HuH-7.5 (cell line): ENCODE data around the gene CMC2.

Experiments used
- DNase-seq: peaks from one replicate; pipeline ENCODE4 v3.0.0; 2011; ENCODE audit warnings: low spot score

Gene CMC2

DNA sequence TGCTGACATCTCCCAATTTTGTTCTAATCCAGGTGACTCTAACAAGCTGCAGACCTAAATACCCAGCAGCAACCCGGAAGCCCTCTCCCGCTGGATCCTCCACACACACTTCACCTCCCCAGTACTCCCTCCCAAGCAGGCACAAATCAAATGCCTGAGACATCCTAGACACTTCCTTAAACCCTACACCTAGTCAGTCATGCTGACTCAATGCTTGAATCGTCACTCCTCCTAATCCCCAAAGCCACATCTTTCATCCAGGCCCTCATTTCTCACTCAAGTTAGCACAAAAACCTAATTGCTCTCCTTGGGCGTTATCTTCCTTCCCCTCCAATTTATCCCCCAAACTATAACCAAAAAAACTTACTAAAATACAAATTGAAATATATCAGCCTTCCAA is 32.7 kb downstream of the CMC2 start:
- DNase-seq = no peak

DNA sequence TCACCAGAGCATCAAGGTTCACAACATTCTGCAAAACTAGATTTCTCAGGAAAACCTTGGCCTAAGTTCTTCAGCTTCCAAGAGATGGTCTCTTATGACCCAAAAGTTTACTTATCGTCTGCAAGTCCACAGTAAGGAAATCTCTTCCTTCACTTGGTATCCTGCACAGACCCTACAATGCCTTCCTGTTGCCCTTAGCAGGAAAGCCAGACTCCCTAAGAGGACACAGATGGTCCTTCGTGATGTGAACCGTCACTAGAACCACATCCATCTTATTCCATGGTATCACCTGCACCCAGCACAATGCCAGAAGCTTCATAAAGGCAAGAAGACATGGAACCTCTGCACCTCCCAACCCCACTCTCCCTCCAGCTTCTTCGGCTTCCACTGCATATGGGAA is 34.1 kb downstream of the CMC2 start:
- no peak for DNase-seq

DNA sequence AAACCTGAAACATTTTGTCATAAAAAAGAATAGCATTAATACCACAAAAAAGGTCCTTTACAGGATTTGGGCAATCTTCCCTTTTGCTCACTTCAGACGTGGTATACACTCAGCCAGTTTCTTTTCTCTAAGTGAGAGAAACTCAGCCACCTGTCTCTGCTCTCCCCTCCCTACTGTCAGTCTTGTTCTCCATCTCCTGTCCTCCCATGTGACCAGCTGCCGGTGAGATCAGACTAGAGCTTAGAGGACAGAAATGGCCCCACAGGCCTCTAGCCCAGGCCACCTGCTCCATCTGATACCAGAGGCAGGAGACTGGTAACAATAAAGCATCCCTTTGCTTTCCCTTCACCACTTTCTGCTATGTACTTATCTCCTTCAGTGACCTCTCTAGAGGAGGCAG is 34.9 kb downstream of the CMC2 start:
- DNase-seq = no peak

DNA sequence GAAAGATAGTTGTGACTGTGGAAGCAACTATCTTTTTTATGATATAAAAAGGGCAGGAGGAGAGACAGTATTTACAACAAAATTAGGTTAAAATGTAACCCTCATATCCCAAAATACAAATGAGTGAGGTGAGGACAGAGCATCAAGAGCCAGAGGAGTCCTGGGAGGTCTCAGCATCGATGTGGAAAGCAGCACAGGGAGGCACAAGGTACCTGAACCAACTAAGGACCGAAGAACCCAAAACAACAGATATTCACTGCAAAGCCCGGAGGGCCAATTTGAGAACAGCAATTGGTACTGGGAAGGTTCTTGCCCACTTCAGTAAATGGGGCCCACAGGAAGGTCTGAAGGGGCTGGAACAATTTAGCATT is 37.6 kb downstream of the CMC2 start:
- DNase-seq = no peak

DNA sequence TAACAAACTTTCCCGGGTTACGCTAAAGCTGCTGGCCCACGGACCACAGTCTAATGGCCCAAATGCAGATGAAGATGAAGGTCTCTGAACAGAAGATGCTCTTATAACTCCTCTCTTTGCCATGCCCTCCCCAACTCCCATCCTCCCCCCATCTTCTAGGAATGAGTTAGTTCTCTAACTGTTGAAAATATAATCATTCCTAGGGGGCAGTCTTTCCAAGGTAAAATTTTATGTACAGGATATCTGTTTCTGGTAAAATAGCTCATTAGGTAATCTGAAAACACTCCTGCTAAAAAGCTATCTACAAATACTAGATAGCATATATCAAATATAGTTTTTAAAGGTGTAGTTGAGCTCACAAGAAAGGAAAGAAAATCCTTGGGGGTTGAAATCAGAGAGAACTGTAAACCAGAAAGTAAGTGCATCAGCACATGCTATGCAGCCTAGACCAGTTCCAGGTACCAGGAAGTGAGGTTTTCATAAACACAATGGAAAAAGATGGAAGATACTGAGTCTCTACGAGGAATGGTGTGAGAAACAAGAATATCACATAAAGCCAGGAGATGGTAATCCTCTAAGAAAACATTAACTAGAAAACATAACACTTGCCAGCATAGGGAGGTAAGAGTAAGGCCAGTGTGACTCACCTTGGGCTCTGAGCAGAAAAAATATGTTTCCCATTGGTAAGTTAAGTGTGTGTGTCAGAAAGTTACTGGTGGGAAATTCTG is 38.1 kb downstream of the CMC2 start:
- no peak for DNase-seq

DNA sequence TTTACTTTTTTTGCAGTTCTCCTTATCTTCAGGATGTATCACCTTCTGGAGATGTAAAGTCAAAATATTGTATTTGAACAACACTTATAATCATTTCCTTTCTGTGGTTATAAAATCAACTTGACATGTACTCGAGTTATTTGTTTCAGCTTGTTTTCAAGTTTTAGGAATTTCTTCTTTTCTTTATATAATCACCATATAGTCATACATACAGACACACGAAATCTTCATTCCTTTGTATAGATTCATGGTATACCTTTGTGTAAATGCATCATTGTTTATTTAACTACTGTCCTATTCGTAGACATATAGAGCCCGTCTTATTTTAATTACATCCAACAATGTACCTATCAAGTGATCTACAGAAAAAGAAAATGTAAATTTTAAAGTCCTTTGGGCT is 40.1 kb downstream of the CMC2 start:
- no peak for DNase-seq

DNA sequence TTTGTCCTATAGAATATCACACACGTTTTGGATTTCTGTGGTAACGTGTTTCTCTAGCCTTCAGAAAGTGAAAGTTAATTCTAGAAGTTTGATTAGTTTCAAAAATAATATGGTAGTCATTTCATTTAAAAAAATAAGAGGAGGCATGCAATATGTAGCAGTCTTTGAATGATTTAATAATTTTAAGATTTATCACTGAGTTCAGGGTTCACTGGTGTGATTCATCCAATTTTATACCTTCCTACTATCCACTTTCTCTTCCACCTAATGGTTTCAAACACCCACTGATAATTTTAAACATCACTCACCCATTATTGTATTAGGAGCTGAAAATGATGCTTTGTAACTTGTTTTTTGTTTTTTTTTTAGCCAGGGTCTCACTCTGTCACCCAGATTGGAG is 42.3 kb downstream of the CMC2 start:
- no peak for DNase-seq

DNA sequence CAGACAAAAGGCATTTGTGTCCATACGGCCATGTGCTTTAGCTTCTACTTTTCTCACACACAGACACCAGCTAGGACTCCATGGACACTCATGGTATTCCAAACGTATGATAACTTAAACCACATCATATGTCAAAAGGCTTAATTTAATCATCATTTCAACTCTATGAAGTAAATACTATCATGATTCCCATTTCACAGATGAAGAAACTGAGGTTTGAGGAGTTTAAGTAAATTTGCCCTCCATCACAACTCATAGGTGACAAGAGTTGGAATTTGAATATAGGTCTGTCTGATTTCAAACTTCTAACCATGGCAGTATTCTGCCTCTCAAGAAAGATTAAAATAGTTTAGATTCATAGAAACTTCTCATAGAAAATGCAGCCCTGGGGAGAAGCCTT is 43.8 kb downstream of the CMC2 start:
- DNase-seq = no peak

DNA sequence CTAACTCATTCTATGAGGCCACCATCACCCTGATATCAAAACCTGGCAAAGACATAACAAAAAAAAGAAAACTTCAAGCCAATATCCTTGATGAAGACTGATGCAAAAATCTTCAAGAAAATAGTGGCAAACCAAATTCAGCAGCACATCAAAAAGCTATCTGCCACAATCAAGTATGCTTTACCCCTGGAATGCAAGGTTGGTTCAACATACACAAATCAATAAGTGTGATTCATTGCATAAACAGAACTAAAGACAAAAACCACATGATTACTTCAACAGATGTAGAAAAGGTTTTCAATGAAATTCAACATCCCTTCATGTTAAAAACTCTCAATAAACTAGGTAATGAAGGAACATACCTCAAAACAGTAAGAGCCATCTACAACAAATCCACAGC is 48.4 kb downstream of the CMC2 start:
- DNase-seq = no peak

DNA sequence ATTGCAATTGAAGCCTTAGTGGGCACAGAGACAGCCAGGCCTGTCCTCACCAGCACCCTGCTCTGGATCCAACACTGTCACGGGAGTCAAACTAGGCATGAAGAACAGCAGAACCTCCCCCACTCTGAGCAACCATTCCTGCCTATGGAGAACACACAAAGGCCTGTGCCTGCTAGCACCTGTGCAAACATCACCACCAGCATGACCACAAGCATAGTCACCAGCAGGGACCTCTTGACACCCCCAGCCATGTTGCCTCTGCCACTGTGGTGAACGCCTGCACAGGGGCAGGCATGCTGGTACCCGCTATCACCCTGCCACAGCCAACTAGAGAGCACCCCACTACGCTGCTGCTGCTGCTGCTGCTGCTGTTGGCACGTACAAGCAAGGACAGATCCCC is 51.7 kb downstream of the CMC2 start:
- DNase-seq = no peak

DNA sequence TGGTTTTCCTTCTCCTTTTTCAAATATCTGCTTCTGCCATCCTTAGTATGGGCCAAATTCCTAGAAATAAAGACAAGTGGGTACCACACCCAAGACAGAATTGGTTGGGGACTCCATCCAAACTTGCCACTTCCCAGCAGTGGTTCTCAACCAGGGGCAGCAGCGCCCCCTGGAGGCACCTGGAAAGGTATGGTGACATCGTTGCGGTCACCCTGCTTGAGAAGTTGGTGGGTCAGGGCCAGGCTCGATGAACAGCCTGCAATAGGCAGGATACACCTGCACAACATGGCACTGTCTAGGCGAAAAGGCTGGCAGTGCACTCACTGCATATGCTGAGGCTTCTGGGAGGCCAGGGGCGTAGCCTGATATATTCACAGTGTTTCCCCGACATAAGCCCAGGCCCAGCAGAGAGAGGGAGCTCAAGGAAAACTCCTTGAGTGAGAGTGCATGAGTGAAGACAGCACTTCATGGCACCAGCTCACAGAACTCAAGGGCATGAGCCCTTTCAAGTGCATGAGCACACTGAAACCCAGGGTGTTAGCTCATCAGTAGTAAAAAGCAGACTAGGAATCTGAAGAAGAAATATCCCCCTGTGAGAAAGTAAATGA is 57.7 kb downstream of the CMC2 start:
- DNase-seq = peak; percentile 52

DNA sequence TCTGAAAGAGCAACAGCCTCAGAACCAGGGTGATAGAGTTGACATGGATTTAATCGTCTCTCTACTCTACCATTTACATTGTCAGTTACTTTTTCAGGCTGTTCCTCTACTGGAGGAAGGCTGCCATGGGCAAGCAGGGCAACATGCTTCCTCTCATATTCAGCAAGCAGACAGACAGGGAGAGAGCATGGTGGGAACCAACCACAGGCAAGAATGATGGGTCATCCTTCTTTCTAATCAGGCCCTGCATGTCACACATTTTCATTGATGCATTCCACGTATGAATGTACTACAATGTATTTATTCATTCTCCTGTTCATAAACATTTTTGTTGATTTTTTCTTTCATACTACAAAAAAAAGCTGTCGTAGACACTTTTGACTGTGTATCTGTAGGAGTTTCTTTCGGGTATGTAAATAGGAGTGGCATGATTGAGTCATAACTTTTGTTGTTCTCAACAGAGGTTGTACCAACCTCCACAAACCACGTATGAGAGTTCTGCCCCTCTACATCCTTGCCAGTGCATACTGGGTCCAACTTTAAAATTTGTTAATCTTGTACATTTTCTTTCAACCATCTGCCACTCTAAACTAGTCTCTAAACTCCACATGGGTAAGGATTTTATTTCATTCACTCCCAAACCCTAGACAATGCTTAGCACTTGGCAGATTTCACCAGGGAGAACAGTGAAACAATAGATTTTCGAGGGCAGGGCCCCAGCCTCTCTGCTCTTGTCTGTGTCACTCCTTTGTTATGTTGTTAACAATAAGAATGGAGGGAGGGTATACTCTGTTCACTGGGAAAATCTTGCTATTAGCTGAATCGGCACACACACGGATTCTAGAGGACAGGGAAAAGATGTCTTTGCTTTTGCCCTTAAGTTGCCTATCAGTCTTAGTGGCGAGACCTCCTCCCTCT is 58.7 kb downstream of the CMC2 start:
- no peak for DNase-seq

DNA sequence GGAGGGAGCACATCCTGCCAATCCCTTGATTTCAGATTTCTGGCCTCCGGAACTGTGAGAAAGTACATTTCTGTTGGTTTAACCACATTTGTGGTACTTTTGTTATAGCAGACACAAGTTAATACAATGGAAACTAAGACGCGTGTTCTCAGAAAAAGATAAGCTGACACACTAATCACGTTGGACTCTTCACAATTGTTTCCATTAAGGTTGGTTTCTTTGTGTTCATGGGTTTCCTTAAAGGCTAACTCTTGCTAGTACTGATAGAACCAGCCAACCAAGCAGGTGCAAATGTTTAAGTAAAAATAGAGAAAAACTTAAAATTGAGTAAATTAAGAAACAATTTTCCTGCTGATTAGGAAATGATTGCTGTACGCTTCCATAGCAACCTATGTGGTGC is 59.4 kb downstream of the CMC2 start:
- DNase-seq = no peak

DNA sequence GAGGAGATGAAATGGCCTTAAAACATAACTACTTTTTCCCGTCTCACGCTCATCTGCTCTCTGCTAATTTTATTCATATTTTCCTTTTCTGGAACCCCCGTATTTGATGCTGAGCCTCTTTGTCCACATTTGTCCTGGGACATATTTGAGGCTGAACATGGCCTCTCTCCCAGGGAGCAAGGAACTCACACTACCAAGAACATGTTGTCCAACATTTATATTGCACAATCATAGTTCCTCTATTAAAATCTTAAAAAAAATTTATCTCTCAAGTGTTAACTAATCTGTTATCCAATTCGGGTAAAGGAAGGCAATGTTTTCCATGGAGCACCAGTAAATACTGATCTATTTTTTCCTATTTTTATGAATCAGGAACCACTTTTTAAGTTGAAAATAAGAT is 60.2 kb downstream of the CMC2 start:
- DNase-seq = no peak

DNA sequence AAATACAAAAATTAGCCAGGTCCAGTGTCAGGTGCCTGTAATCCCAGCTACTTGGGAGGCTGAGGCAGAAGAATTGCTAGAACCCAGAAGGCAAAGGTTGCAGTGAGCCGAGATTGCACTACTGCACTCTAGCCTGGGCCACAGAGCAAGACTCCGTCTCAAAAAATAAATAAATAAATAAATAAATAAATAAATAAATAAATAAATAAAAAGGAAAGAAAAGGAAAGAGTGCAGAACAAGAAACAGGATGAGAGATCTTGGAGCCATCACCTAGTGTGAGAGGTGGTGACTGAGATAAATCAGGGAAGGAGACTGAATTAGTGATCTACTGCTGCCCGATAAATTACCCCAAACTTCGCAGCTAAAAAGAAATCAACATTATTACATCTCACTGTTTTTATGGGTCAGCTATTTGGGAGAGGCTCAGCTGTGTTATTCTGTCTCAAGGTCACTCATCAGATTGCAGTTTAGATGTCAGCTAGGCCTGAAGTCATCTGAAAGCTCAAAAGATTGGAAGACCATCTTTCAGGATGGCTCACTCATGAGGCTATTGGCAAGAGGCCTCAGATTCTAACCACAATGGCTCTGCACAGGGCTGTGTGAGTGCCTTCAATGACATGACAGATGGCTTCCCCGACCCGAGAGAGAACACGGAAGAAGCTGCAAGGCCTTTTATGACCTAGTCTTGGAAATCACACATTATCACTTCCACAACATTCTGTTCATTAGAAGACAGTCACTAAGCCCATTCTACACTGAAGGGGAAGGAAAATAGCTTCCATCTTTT is 66.4 kb downstream of the CMC2 start:
- DNase-seq = no peak

DNA sequence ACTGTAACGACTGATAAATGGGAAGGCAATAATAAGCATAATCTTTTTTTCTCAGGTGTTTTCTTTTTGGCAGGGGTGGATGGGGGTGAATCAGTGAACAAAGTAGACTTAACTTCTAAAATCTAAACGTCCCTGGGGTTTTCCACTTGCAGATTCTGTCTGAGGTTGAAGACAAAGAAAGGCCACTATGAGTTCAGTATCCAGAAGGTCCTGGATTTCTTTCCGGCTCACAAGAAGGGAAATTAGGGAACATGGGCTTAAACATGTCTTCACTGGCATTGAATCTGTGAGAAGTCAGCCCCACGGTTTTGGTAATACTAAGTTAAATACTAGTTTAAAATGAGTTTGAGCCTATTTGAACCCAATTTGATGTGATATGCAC is 67.8 kb downstream of the CMC2 start:
- no peak for DNase-seq

DNA sequence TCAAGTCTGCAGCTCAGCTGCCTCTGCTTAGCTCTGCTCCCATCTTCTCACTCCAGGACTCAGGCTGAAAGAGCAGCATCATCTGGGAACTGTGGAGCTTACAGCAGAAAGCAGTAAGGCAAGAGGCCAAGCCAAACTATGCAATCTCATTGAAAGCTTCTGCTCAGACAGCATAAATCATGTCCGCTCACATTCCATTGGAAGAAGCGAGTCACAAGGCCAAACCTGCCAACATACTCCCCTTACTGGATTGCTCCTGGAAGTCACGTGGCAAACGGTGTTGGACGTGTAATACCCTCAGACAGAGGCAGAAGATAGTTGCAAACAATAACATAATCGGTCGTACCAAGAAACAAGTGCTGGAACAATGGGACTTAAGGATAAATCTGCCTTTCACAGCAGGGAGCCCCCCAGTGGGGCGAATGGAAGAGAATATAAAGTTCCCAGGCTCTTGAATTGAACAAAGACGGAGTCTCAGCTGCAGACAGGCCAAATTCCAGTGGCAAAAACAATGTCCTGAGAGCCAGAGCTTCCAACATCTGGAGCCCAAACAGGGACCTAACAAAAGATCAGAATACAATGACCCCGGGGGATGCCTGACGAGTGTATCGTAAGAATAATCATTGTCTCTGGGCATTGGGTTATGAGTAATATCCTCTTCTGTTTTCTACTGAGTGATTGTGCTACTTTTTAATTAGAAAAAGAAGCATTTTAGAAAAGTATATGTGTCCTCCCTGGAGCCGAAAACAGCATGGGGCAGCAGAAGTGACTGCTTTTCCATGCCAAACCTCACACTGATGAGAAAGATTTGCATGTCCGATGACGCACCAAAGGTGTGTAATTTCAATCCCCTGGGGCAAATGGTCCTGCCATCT is 68.4 kb downstream of the CMC2 start:
- DNase-seq = no peak

DNA sequence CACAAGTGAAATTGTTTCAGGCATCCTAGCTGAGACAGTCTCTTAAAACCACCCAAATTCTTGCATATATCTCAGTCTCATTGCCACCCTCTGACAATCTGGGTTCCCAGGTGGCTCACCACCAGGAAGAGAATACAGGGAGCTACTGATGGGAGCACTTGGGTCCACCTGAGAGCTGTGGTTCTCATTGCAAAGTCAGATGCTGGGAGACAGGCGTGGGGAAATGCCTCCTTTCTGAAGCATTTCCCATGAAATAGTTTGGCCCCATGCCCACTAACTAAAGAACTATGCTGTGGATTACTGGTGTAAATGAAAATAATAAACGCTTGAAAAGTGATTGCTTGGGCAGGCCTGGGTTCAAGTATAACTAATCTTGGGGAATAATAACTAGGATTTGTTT is 70.3 kb downstream of the CMC2 start:
- no peak for DNase-seq

DNA sequence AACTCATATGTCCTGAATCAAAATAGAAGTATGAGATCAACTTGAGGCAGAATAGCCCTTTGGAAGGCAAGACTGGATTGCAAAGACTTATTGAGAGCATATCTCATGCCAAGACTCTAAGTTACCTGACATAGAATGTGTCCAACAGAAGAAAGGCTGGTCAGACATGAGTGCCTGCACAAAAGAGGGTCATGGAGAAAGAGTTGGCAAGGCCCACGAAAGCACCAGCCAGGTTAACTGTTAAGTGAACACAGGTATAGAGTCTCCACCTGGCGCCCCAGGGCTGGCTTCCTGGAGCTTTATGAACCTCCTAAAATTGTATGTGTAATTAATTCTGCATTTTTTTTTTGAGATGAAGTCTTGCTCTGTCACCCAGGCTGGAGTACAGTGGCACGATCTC is 71.0 kb downstream of the CMC2 start:
- no peak for DNase-seq

DNA sequence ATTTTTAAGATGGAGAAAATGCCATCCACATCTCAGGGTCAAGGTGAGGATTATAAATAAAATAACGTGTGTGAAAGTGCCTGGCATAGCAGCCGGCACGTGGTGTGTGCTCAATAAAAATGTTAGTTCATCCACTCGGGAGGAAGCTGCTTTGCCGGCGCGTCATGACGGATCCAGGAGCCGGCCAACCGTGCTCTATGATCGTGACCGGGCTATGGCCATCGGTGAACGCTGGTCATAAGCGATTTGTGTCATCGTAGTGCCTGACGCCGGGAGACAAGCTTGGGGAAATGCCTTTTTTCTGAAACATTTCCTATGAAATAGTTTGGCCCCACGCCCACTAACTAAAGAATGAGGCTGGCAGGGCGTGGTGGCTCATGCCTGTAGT is 74.0 kb downstream of the CMC2 start:
- no peak for DNase-seq
